Heart right ventricle (tissue), 16 donors: ENCODE measurements around the gene LRRC7. TPM values are rescaled to one million over a fixed set of nuclear protein-coding genes. Genes with fewer than 3 reads are reported as not detected.

Experiments
- ATAC-seq, 8 donors: fragments of 200-7000 bp; cut with Tn5 transposase; one replicate each; pipeline ENCODE4 v1.9.1; 2020; ENCODE audit warnings: mild to moderate bottlenecking in 8 of 8, moderate library complexity in 8 of 8, moderate number of reproducible peaks in 1 of 8
- DNase-seq, 2 donors: peaks; one replicate each; pipeline ENCODE4 v3.0.0-alpha.2; 2020
- H3K27ac ChIP-seq, 10 donors: fragments of 200-600 bp; sonication (generic) in 2 of 10; one replicate each; pipeline versions ENCODE4 v1.5.0 to v1.8.0; 2020 to 2022; ENCODE audit warnings: mild to moderate bottlenecking in 3 of 10
- H3K27me3 ChIP-seq, 7 donors: fragments of 200-600 bp; one replicate each; pipeline ENCODE4 v1.8.0; 2021 to 2022; ENCODE audit warnings: mild to moderate bottlenecking in 2 of 7
- H3K36me3 ChIP-seq, 9 donors: fragments of 200-600 bp; sonication (generic) in 1 of 9; one replicate each; pipeline versions ENCODE4 v1.5.0 to v1.8.0; 2020 to 2022; ENCODE audit warnings: mild to moderate bottlenecking in 2 of 9
- H3K4me1 ChIP-seq, 9 donors: fragments of 200-600 bp; sonication (generic) in 1 of 9; one replicate each; pipeline versions ENCODE4 v1.5.0 to v1.8.0; 2020 to 2022; ENCODE audit warnings: mild to moderate bottlenecking in 4 of 9
- H3K4me3 ChIP-seq, 10 donors: fragments of 200-600 bp; sonication (generic) in 2 of 10; one replicate each; pipeline versions ENCODE4 v1.5.0 to v1.8.0; 2020 to 2022; ENCODE audit warnings: mild to moderate bottlenecking in 7 of 10, moderate library complexity in 2 of 10
- H3K9me3 ChIP-seq, 11 donors: fragments of 200-600 bp in 10 of 11; sonication (generic) in 2 of 11; one replicate each; pipeline versions ENCODE4 v1.5.0 to v1.8.0; 2013 to 2022; ENCODE audit warnings: mild to moderate bottlenecking in 2 of 11, control low read depth in 1 of 11, moderate library complexity in 1 of 11
- WGBS, 2 donors: extraction: QIAGEN DNeasy Blood & Tissue Kit; methylation state at CpG; one replicate each; pipeline ENCODE4 v1.1.7; 2013; ENCODE audit warnings: inconsistent platforms in 1 of 2; 5-methylcytosine and 5-hydroxymethylcytosine counted together
- intact Hi-C, 10 donors: fragments of 100-400 bp; cut with DNase I; formaldehyde crosslinking; loops; one replicate each; pipeline versions ENCODE4 v1.11.1 to v1.14.2; 2022
- polyA plus RNA-seq, 2 donors: library from polyadenylated mRNA; stranded (reverse); fragments of 200-250 nt; gene quantifications; one replicate each; pipeline ENCODE4 v1.2.3, GENCODE V29; 2013
- total RNA-seq, 10 donors: library from RNA; stranded (reverse); fragmentation: NEBNext Ultra II Directional in 3 of 10; extraction: Animal tissue kit (Norgen Biotek cat#: 25700) in 3 of 10; gene quantifications; one replicate each; pipeline versions ENCODE4 v1.2.1 to v1.2.4, GENCODE V29; 2021 to 2023
- TF ChIP-seq, protein P1 (sequence below), 9 donors: fragments of 200-600 bp; sonication (generic) in 2 of 9; IDR thresholded peaks; one replicate each; pipeline versions ENCODE4 v1.5.0 to v1.8.0; 2021 to 2022; ENCODE audit warnings: antibody characterized with exemption in 9 of 9, mild to moderate bottlenecking in 5 of 9, moderate library complexity in 1 of 9
- donor health status: Arrhythmogenic right ventricular cardiomyopathy.
- donor health status: ischemic (EF 13 %, LVEDD 7.1; RV severe dilation, severe dysfunction).
- donor health status: healthy with polysubstance abuse.
- donor health status: DM: no; HTN: yes; CAD: no.
- donor health status: DM: no; HTN: no; CAD: no.
- donor health status: ischemic (EF 25% LVEDD 6.9; RV normal size, moderate dysfunction).
- donor health status: ischemic (EF 25% LVEDD 5.7; RV mildly dilated, moderate dysfunction).
- donor health status: healthy.
- donor health status: DM: yes; HTN: yes; CAD: no.
- donor health status: Ischemic cardiomyopathy.
- donor health status: ischemic (EF 35%, LVEDD 5.7; RV mildly dilated, moderate dysfunction).
- donor health status: nonischemic (EF 11% LVEDD 7.7; RV severe dilation, severe dysfunction).
- donor health status: DM: yes; HTN: yes; CAD: no.
- donor health status: PGD.
- donor health status: ischemic (EF 29% LVEDD 5.4; RV normal size, mild dysfunction).
- donor health status: nonischemic (EF 23%, LVEDD 6.1; RV moderate dilation, normal function).

The LRRC7 gene
- total and polyA plus RNA-seq, 12 donors: 0.03 to 2.1 (median 0.59) TPM

DNA sequence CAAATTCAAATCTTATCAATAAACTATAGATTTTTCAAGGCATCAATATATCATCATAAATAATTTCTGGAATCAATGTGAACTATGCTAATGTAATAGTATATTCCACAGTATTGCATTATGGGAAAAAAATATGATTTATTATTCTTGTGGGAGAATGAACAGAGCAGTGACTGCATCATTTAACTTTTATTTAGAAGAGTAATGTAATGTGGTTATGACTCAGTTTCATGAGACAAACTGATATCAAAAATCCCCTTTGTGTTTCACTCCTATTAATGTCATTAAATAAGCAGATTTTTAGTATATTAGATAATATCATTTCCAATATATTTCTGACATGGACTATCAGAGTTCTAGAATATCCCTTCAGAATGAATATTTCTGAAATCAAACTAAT, 450.0 kb downstream of the LRRC7 start:
- DNase-seq (no peak), ATAC-seq (no peak)
- Histone ChIP-seq H3K36me3 (no peaks in the 10 kb centered on the region), H3K4me3 (no peak overlapping the region), H3K4me1 (no peaks in the 10 kb centered on the region), H3K27me3 (no peaks in the 10 kb centered on the region), H3K27ac (no peak overlapping the region), H3K9me3 (no peaks in the 10 kb centered on the region)
- TF ChIP-seq, protein P1, sequence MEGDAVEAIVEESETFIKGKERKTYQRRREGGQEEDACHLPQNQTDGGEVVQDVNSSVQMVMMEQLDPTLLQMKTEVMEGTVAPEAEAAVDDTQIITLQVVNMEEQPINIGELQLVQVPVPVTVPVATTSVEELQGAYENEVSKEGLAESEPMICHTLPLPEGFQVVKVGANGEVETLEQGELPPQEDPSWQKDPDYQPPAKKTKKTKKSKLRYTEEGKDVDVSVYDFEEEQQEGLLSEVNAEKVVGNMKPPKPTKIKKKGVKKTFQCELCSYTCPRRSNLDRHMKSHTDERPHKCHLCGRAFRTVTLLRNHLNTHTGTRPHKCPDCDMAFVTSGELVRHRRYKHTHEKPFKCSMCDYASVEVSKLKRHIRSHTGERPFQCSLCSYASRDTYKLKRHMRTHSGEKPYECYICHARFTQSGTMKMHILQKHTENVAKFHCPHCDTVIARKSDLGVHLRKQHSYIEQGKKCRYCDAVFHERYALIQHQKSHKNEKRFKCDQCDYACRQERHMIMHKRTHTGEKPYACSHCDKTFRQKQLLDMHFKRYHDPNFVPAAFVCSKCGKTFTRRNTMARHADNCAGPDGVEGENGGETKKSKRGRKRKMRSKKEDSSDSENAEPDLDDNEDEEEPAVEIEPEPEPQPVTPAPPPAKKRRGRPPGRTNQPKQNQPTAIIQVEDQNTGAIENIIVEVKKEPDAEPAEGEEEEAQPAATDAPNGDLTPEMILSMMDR (IDR thresholded peaks at IDR 0.05): no peak
- intact Hi-C loops: no loop called here

DNA sequence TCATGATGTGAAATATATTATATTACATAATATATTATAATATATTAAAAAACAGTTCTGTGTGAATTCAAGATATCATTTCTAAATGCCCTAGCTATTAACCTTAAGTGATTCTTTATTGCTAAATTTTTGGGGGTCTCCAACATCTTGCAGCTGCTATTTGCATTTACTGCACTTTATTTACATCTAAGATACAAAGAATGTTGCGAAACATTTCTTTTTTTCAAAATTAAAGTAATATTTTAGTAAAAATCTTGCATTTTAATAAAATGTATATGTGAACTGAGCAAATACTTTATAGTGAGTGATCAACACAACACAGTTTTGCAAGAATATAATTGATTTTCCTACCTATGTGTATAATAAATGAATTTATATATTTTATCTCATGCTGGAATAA, 456.6 kb downstream of the LRRC7 start:
- H3K27me3 ChIP-seq: no peaks in the 10 kb centered on the region
- WGBS, 2 donors: 83 to 90% methylated on average over 1 of the region's 1 CpG
- H3K27ac ChIP-seq: no peak overlapping the region
- DNase-seq (no peak), ATAC-seq (no peak)
- no peaks in the 10 kb centered on the region for H3K9me3 ChIP-seq
- no peaks in the 10 kb centered on the region for H3K4me1 ChIP-seq
- TF ChIP-seq, protein P1 (IDR thresholded peaks at IDR 0.05): no peak
- H3K36me3 ChIP-seq: no peaks in the 10 kb centered on the region
- no peak overlapping the region for H3K4me3 ChIP-seq
- intact Hi-C loops: no loop called here

- no peaks in the 10 kb centered on the region for H3K4me1 ChIP-seq
- intact Hi-C loops: no loop called here
- H3K36me3 ChIP-seq: no peaks in the 10 kb centered on the region
- H3K27me3 ChIP-seq: no peaks in the 10 kb centered on the region
- no peak for DNase-seq
- TF ChIP-seq, protein P1 (IDR thresholded peaks at IDR 0.05): no peak
- H3K27ac ChIP-seq: no peak overlapping the region
- H3K4me3 ChIP-seq: no peak overlapping the region
- no peak for ATAC-seq
- no peaks in the 10 kb centered on the region for H3K9me3 ChIP-seq
Measured at GRCh38 chr1:70025052-70025451, 457.3 kb downstream of the LRRC7 start.

DNA sequence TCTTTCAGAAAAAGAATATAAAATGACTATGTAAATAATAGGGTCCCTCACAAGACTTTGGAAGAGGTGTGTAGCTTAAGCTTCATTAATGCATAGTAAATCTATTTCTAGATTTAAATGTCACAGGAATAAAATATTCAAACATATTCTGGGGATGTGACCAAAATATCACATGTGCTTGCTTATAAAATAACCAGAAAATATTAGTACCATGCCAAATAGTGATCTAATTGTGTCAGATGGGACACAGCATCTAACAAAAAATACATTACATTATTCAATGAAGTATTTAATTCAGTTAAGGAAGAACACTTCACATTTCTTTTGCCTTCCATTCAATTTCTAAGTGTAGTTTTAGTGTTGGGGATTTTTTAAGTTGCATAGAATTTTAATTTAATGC, 458.1 kb downstream of the LRRC7 start:
- intact Hi-C loops: no loop called here
- DNase-seq: no peak
- Histone ChIP-seq H3K36me3 (no peaks in the 10 kb centered on the region), H3K4me3 (no peak overlapping the region), H3K27ac (no peak overlapping the region), H3K4me1 (no peaks in the 10 kb centered on the region), H3K9me3 (no peaks in the 10 kb centered on the region), H3K27me3 (no peaks in the 10 kb centered on the region)
- ATAC-seq: no peak
- TF ChIP-seq, protein P1 (IDR thresholded peaks at IDR 0.05): no peak
